HG03108 (cell line): Measurements from ENCODE around the gene FAAP100.

Source experiments
- ATAC-seq: cut with Tn5 transposase; IDR thresholded peaks from one replicate; pipeline ENCODE4 v1.9.1; 2021; ENCODE audit warnings: moderate library complexity; ENCODE audit not compliant: unreplicated experiment

The FAAP100 gene

DNA sequence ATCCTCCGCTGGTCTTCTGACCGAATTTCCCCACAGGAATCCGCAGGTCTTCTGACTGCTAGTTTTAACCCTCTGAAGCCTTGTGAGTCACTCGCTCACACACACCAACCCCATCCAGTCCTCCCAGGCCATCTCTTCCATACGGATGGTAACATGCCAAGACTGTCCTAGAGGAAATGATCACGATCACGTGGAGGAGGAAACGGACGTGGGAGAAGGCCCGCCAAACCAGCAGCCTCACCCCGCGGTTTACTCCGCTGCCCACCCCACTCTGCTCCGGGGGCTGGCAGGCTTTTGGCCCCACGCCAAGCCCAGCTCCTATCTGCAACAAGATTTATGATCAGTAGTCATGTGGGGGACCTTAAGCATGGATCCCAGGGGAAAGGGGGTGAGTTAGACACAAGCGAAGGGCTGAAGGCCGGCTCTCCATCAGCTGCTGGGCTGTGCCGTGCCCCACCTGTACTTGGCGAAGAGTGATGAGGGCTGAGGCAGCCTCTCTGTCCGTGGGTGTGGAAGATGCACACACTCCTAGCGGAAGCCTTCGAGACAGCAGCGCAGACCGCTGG lies 1.5 kb upstream of the FAAP100 start:
- no peak for ATAC-seq

- peak; percentile 32 for ATAC-seq
Measured at GRCh38 chr17:81553018-81553615, 964 bp upstream of the FAAP100 start.

GRCh38 chr17:81551458-81552243 lies 502 bp downstream of the FAAP100 start:
- ATAC-seq = no peak

- ATAC-seq = no peak
Measured at GRCh38 chr17:81550830-81551457, 1.2 kb downstream of the FAAP100 start.

DNA sequence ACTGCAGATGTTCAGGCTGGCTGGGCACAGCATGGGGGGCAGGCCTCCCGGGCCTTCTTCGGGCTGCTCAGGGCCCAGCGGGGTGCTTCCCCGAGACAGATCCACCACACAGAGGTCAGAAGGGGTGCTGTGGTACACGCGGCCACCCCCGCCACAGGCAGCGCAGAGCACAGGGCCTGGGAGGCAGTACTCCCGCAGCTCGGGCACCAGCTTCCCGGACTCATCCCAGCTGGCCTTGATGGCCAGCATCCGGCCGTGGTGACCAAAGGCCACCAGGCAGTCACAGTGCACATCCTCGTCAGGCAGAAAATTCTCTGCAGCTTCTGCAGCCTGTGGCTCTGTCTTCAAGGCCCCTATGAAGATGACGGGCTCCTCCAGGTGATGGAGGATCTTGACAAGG lies 1.9 kb downstream of the FAAP100 start:
- ATAC-seq = no peak

DNA sequence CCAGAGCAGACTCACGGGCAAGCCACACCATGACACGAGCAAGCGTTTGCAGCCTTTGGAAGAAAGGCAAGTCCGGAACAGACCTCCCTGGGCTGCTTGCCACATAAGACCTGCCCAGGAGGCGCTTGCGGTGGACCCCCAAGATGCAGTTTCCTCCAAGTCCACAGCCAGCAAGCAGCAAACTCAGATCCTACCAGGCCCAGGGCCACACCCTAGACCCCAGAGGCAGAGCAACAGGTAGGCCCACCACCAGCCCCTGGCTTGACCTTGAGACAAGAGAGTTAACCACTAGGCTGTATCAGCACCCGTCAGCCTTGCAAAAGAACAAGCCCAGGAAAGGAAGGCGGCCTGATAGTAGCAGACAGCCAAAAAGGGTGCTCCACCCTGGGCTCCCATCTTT lies 2.3 kb downstream of the FAAP100 start:
- ATAC-seq = no peak

DNA sequence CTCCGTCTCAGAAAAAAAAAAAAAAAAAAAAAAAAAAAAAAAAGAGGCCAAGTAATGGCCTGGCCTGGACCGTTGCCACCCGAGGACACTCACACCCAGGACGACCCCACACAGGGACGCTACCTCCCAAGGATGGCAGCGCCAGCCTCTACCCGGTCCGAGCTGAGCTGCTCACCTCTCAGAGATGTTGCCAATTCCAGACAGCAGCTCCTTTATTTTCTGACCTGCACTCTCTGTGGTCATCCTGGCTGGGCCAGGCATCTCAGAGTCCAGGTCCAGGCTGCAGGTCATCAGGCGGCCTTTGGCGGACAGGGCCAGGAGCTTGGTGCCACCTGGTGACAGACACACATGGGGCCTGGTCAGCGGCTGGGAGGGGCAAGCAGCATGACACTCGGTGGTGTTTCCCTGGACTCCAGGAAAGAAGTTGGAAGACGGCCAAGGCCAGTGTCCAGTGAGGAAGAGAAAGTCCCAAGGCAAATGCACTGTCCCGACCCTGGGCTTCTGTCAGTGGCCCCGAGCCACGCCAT lies 3.1 kb downstream of the FAAP100 start:
- no peak for ATAC-seq

GRCh38 chr17:81547614-81547982 lies 4.6 kb downstream of the FAAP100 start:
- ATAC-seq = no peak

DNA sequence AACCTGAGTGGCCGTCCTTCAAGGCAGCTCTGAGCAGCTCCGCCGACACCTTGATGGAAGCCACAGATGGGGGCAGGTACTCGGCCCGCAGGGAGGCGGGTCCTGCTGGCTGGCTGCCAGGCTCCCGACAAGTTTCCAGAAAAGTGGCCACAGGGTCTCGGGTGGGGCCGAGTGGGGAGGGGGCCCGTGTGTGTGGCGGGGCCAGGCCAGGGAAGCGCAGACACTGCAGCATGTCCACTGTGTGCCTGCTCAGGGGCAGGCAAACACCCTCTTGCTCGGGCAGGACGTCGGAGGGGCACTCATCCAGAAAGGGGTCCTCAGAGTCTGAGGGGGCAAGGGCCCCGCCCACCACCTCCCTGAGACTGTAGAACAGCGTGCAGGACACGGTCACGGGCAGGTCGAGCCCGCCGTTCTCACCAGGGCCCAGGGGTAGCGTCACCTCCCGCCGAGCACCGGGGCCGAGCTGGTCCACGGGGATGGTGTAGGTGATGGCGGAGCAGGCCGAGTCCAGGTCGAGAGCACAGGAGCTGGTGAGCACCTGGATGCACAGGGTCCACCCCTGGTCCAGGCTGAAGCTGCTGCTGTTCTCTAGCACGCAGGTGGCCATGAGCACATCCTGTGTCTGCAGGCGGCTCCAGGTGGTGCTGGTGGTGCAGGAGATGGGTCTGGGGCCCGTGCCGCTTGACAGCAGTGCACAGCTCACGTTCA lies 5.1 kb downstream of the FAAP100 start:
- no peak for ATAC-seq

DNA sequence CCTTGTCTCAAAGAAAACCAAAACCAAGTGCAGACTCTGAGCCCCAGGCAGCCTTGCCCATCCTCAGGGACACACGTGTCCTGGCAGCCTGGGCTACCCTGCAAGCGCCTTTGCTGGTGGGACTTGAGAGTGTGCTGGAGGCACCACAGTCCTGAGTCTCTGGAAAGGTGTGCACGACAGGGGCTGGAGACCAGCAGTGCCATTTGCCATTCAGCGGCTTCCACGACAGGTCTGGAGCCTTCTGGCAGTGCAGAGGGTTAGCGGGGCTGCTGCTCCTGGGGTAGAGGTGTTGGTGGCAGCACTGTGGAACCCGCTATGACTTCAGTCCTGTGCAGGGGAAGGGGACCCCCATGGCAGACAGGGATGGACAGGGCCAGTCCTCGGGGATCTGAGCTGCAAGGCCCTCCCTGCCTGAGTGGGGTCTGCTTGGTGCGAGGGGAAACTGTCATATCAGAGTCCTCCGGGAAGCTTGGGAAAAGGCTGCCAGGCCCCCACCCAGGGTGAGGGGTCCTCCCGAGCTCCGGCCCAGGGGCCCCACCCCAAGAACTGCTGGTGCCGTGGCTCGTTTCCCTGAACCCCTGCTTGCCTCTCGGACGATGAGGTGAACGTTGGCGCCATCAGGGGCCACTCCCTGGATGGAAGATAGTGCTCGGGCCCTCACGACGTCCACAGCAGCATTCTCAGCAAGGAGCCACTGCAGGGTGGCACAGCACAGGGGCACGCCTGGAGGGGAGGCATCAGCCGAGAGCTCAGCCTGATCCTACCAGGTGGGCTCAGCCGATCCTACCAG lies 6.8 kb downstream of the FAAP100 start:
- no peak for ATAC-seq

GRCh38 chr17:81544281-81544974 lies 7.7 kb downstream of the FAAP100 start:
- ATAC-seq = no peak

DNA sequence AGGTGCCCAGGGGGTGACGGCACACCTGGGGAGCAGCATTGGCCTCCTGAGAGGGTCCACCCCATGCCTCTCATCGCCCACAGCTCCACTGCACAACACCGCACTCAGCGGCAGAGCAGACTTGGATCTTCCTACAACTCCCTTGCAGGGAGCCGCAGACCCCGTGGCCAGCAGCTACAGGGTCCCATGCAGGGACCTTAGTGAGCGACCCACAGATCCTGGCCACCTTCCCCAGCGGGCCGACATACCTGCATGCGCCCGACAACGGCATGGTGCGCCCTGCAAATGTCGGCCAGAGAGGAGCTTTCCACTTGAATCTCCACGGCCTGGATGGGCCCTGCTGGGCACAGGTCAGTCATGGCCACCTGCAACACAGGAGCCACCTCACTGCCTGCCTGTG lies 8.4 kb downstream of the FAAP100 start:
- no peak for ATAC-seq

DNA sequence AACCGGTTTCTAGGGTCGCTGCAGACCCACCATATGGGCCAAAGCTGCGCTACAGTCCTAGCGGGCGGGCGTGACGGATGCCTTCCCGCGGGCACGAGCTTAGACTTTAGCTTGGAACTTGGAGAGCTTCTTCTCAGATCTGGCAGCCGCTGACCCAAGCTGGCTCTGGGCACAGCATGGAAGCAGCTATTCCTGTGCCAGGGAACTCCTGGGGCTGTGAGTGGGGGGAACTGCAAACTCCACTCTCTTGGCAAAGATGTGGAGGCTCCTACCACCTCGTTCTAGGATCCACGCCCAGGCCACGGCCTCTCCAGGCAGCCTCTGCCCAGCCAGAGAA lies 8.8 kb downstream of the FAAP100 start:
- no peak for ATAC-seq

GRCh38 chr17:81542431-81543338 lies 9.5 kb downstream of the FAAP100 start:
- ATAC-seq = no peak

DNA sequence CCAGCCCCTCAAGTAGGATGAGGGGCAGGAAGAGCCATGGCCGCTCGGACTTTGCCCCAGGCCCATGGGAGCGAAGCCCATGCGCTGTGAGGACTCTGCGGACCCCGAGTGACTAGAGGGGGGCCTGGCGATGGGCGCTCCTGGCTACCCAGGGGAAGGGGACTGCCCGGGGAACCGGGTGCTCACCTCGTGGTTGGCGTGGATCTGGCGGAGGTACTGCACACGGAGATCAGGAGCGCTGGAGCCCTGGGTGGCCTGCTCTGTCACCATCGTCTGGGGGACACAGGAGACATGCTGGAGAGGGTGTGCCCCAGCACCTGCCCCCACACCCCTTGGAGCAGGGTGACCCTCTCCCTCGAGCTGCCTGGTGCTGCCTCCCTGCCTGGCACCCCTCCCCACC lies 11.0 kb downstream of the FAAP100 start:
- ATAC-seq = no peak

DNA sequence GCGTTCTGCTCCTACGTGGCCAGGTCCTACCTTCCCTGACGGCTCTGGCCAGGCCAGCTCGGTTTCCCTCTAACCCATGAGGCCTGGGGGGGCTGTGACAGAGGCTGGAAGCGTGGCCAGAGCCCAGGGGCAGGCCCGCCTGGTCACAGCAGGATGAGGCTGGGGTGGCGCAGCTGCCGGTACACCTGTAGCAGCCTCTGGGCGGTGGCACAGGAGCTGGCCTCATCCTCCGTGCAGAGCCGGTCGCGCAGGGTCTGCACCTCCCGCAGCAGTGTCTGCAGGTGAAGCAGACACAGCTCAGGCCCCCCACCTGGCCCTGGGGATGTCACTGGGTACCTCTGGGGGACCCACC lies 11.5 kb downstream of the FAAP100 start:
- no peak for ATAC-seq

DNA sequence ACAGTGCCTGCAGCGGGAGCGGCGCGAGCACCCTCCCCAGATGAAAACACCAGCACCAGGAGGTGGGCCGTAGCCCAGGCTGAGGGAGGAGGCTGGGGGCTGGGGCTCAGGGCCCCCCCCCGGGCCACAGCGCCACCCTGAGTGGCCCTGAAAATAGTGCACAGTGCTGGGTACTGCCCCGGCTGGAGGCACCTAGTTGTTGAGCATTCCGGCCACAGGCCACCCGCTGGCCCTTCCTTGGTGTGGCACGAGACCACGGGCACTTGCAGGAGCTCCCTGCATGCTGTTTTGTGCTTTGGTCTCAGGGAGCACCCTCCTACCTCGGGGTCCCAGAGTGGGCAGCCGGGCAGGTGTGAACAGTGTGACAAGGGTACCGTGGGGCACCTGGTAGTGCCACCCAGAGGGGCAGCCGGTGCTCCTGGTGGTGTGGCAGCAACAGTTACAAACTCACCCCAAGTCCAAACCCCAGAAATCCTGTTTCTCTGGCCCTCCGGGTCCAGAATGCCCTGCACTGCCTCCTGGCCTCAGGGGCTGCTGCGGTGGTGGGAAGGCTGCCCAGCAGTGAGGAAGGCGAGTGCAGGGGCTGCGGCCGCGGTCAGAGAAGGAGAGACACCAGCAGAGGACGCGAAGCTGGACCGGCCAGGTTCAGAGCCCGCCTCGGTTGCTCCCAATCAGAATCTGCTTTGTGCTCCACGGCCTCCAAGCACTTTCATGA lies 12.0 kb downstream of the FAAP100 start:
- no peak for ATAC-seq

- no peak for ATAC-seq
Measured at GRCh38 chr17:81539571-81539900, 12.6 kb downstream of the FAAP100 start.
